Osteoblast (primary cell): ENCODE data around the gene RANBP10. TPM values are rescaled to one million over a fixed set of nuclear protein-coding genes. Genes with fewer than 3 reads are reported as not detected.

Experiments used
- DNase-seq: peaks from one replicate; pipeline ENCODE4 v3.0.0; 2011; ENCODE audit warnings: low spot score, mixed read lengths; ENCODE audit not compliant: insufficient read length; ENCODE audit errors: missing footprints
- H2AFZ ChIP-seq: 2 replicates; pipeline ENCODE4 v1.6.0; 2011; ENCODE audit warnings: mild to moderate bottlenecking, low read length
- H3K27ac ChIP-seq: 2 replicates; pipeline ENCODE4 v1.5.1; 2011; ENCODE audit warnings: mild to moderate bottlenecking, low read depth, low read length, moderate library complexity
- H3K27me3 ChIP-seq: 2 replicates; pipeline ENCODE4 v1.6.0; 2012; ENCODE audit warnings: mild to moderate bottlenecking, control low read depth, inconsistent platforms, low read length, moderate library complexity; ENCODE audit not compliant: insufficient read depth
- H3K36me3 ChIP-seq: 2 replicates; pipeline ENCODE4 v1.5.1; 2011; ENCODE audit warnings: mild to moderate bottlenecking, low read length, control low read depth, moderate library complexity; ENCODE audit not compliant: insufficient read depth
- H3K4me1 ChIP-seq: 2 replicates; pipeline ENCODE4 v1.5.1; 2011; ENCODE audit warnings: mild to moderate bottlenecking, low read length, control low read depth, moderate library complexity; ENCODE audit not compliant: insufficient read depth
- H3K4me2 ChIP-seq: 2 replicates; pipeline ENCODE4 v1.6.0; 2011; ENCODE audit warnings: mild to moderate bottlenecking, low read length; ENCODE audit not compliant: insufficient read depth
- H3K4me3 ChIP-seq: fragments of 200-600 bp; sonication (generic); 3 replicates; pipeline ENCODE4 v1.5.1; 2012; ENCODE audit warnings: mild to moderate bottlenecking, low read length, inconsistent platforms; ENCODE audit not compliant: insufficient read depth
- H3K79me2 ChIP-seq: 2 replicates; pipeline ENCODE4 v1.6.0; 2012; ENCODE audit warnings: mild to moderate bottlenecking, low read length, control low read depth, inconsistent platforms; ENCODE audit not compliant: insufficient read depth
- H3K9me3 ChIP-seq: 2 replicates; pipeline ENCODE4 v1.5.1; 2011; ENCODE audit warnings: low read depth, low read length, control low read depth
- H4K20me1 ChIP-seq: 2 replicates; pipeline ENCODE4 v1.6.0; 2012; ENCODE audit warnings: mild to moderate bottlenecking, low read length, control low read depth; ENCODE audit not compliant: insufficient read depth
- CTCF ChIP-seq: IDR thresholded peaks from 2 replicates; pipeline ENCODE4 v1.5.1; 2011; ENCODE audit warnings: mild to moderate bottlenecking, low read depth, low read length, moderate library complexity; ENCODE audit errors: extremely low read depth
- total RNA-seq: library from RNA; depleted of rRNA; stranded (reverse); fragments of >200 nt; gene quantifications from 2 replicates; pipeline ENCODE4 v1.2.3, GENCODE V29; 2012

The RANBP10 gene
- total RNA-seq, 1 donor: 5.4 TPM

GRCh38 chr16:67779256-67780014 lies 26.9 kb downstream of the RANBP10 start:
- no peak for DNase-seq
- no peaks in the 10 kb centered on the region for H3K9me3 ChIP-seq
- no peaks in the 10 kb centered on the region for H3K36me3 ChIP-seq
- H3K4me3 ChIP-seq: no peak overlapping the region
- no peak overlapping the region for H3K4me2 ChIP-seq
- peaks cover 21% of the 10 kb centered on the region for H4K20me1 ChIP-seq
- no peaks in the 10 kb centered on the region for H3K27me3 ChIP-seq
- H3K27ac ChIP-seq: no peak overlapping the region
- H3K79me2 ChIP-seq: peaks cover 25% of the 10 kb centered on the region
- no peak overlapping the region for H2AFZ ChIP-seq
- no peaks in the 10 kb centered on the region for H3K4me1 ChIP-seq
- no peak for TF ChIP-seq CTCF

GRCh38 chr16:67775273-67775672 lies 31.1 kb downstream of the RANBP10 start:
- no peak for TF ChIP-seq CTCF

GRCh38 chr16:67774457-67774853 lies 31.9 kb downstream of the RANBP10 start:
- Histone ChIP-seq H3K4me1 (no peaks in the 10 kb centered on the region), H3K27ac (no peak overlapping the region), H3K4me3 (no peak overlapping the region), H3K9me3 (no peaks in the 10 kb centered on the region), H3K27me3 (no peaks in the 10 kb centered on the region), H3K79me2 (peaks cover 15% of the 10 kb centered on the region), H3K4me2 (no peak overlapping the region), H4K20me1 (peaks cover 11% of the 10 kb centered on the region), H2AFZ (no peak overlapping the region), H3K36me3 (peaks cover 4% of the 10 kb centered on the region)
- no peak for TF ChIP-seq CTCF
- DNase-seq: no peak

More at GRCh38 chr16:67775273-67775672, 31.1 kb downstream of the RANBP10 start:
- Histone ChIP-seq H3K4me3 (no peak overlapping the region), H3K27me3 (no peaks in the 10 kb centered on the region), H3K27ac (no peak overlapping the region), H4K20me1 (peaks cover 11% of the 10 kb centered on the region), H3K4me1 (no peaks in the 10 kb centered on the region), H3K4me2 (no peak overlapping the region), H3K9me3 (no peaks in the 10 kb centered on the region), H3K79me2 (peaks cover 17% of the 10 kb centered on the region), H2AFZ (no peak overlapping the region), H3K36me3 (peaks cover 4% of the 10 kb centered on the region)
- DNase-seq: no peak

GRCh38 chr16:67773569-67774456 lies 32.5 kb downstream of the RANBP10 start:
- no peak overlapping the region for H3K4me3 ChIP-seq
- no peak for TF ChIP-seq CTCF
- H2AFZ ChIP-seq: no peak overlapping the region
- H3K79me2 ChIP-seq: peaks cover 13% of the 10 kb centered on the region
- H3K4me2 ChIP-seq: no peak overlapping the region
- peaks cover 11% of the 10 kb centered on the region for H4K20me1 ChIP-seq
- H3K4me1 ChIP-seq: no peaks in the 10 kb centered on the region
- H3K36me3 ChIP-seq: peaks cover 4% of the 10 kb centered on the region
- H3K27ac ChIP-seq: no peak overlapping the region
- H3K27me3 ChIP-seq: no peaks in the 10 kb centered on the region
- H3K9me3 ChIP-seq: no peaks in the 10 kb centered on the region
- no peak for DNase-seq
